ENCODE measurements around the gene LRP2.

DNA sequence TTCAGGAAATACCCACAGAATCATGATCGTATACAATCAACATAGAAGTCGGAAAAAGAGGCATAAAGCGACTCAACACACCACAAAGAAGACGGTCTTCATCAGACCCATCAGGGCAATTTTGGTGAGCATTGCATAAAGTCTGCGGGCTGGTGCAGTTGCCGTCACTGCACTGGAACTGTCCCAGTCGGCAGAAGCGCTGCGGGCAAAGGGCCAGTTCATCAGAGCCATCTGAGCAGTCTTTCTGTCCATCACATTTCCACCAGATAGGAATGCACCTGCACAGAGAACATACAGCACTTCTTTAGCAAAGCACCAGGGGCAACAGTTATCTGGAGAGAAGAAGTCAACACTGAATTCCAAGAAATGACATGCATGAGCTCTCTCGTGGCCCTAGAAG is 187.2 kb downstream of the LRP2 start:
- TF ChIP-seq, protein P1, sequence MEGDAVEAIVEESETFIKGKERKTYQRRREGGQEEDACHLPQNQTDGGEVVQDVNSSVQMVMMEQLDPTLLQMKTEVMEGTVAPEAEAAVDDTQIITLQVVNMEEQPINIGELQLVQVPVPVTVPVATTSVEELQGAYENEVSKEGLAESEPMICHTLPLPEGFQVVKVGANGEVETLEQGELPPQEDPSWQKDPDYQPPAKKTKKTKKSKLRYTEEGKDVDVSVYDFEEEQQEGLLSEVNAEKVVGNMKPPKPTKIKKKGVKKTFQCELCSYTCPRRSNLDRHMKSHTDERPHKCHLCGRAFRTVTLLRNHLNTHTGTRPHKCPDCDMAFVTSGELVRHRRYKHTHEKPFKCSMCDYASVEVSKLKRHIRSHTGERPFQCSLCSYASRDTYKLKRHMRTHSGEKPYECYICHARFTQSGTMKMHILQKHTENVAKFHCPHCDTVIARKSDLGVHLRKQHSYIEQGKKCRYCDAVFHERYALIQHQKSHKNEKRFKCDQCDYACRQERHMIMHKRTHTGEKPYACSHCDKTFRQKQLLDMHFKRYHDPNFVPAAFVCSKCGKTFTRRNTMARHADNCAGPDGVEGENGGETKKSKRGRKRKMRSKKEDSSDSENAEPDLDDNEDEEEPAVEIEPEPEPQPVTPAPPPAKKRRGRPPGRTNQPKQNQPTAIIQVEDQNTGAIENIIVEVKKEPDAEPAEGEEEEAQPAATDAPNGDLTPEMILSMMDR (IDR thresholded peaks at IDR 0.05): no peak
- TF ChIP-seq POLR2A (IDR thresholded peaks at IDR 0.05): no peak

All from thyroid gland (tissue), 4 donors.